HEK293 (cell line): ENCODE results near the gene PHACTR1.

ENCODE experiments used
- CTCF ChIA-PET: fragments of 350-600 bp; formaldehyde crosslinking; extraction: SDS; loops from one replicate; lab custom pipeline; 2021; ENCODE audit warnings: antibody characterized with exemption; lab: Yijun Ruan, JAX
- POLR2A ChIA-PET: fragments of 300-600 bp; formaldehyde crosslinking; extraction: SDS; loops from one replicate; lab custom pipeline; 2020; ENCODE audit warnings: antibody characterized with exemption, inconsistent platforms; lab: Yijun Ruan, JAX
- H3K27ac ChIP-seq: fragments of 200-500 bp; sonication (Bioruptor generic); 2 replicates; pipeline ENCODE4 v1.5.1; 2014; ENCODE audit warnings: low read depth, low read length, control low read depth, inconsistent platforms; ENCODE audit errors: extremely low read depth
- H3K36me3 ChIP-seq, 2 experiments: fragments of 200-500 bp in 1 of 2; sonication (Bioruptor generic) in 1 of 2; 1 replicate in 1 of 2; 2 replicates in 1 of 2; pipeline ENCODE4 v1.5.1; 2014 to 2017; ENCODE audit warnings: inconsistent platforms in 2 of 2, low read length in 2 of 2; ENCODE audit not compliant: control insufficient read depth in 2 of 2, insufficient read depth in 1 of 2
- H3K4me1 ChIP-seq: fragments of 200-500 bp; sonication (Bioruptor generic); 2 replicates; pipeline ENCODE4 v1.5.1; 2014; ENCODE audit warnings: mild to moderate bottlenecking, low read length, inconsistent platforms; ENCODE audit not compliant: control insufficient read depth, insufficient read depth
- H3K4me3 ChIP-seq: 2 replicates; pipeline ENCODE4 v1.5.1; 2011; ENCODE audit warnings: low read depth, mild to moderate bottlenecking, control low read depth, low read length, moderate library complexity
- H3K9me3 ChIP-seq: fragments of 200-500 bp; sonication (Bioruptor generic); 2 replicates; pipeline ENCODE4 v1.5.1; 2014; ENCODE audit warnings: low read depth, low read length, inconsistent platforms; ENCODE audit not compliant: control insufficient read depth, insufficient read depth
- EGR2 ChIP-seq: fragments of 450-650 bp; formaldehyde crosslinking; IDR thresholded peaks from 2 replicates; pipeline ENCODE4 v1.5.1; 2016; ENCODE audit warnings: low read depth, missing biosample characterization, missing genetic modification characterization
- MEIS1 ChIP-seq: sonication (generic); formaldehyde crosslinking; IDR thresholded peaks from 2 replicates; pipeline ENCODE4 v1.8.1; 2022; ENCODE audit warnings: missing genetic modification reagents, mild to moderate bottlenecking, borderline replicate concordance
- SALL2 ChIP-seq: fragments of 450-650 bp; formaldehyde crosslinking; IDR thresholded peaks from 2 replicates; pipeline ENCODE4 v1.5.0; 2017; ENCODE audit warnings: missing biosample characterization, mild to moderate bottlenecking, missing genetic modification characterization, borderline replicate concordance
- ZBTB17 ChIP-seq: fragments of 450-650 bp; formaldehyde crosslinking; IDR thresholded peaks from 2 replicates; pipeline ENCODE4 v1.5.1; 2016; ENCODE audit warnings: missing biosample characterization, missing genetic modification characterization
- ZIC2 ChIP-seq: fragments of 450-650 bp; formaldehyde crosslinking; IDR thresholded peaks from 2 replicates; pipeline ENCODE4 v1.5.1; 2016; ENCODE audit warnings: missing biosample characterization, missing genetic modification characterization
- ZNF155 ChIP-seq: fragments of 450-650 bp; formaldehyde crosslinking; IDR thresholded peaks from 2 replicates; pipeline ENCODE4 v1.5.1; 2016; ENCODE audit warnings: missing biosample characterization, missing genetic modification characterization
- ZNF175 ChIP-seq: fragments of 450-650 bp; formaldehyde crosslinking; IDR thresholded peaks from 2 replicates; pipeline ENCODE4 v1.5.1; 2016; ENCODE audit warnings: missing biosample characterization, missing genetic modification characterization
- ZNF19 ChIP-seq: fragments of 450-650 bp; formaldehyde crosslinking; IDR thresholded peaks from 2 replicates; pipeline ENCODE4; 2016; ENCODE audit warnings: missing biosample characterization, missing genetic modification characterization, low read depth
- ZNF335 ChIP-seq: fragments of 450-650 bp; formaldehyde crosslinking; conservative IDR thresholded peaks from 2 replicates; pipeline ENCODE4 v1.5.1; 2016; ENCODE audit warnings: missing biosample characterization, missing genetic modification characterization
- ZNF354C ChIP-seq: fragments of 450-650 bp; formaldehyde crosslinking; IDR thresholded peaks from 2 replicates; pipeline ENCODE4 v1.5.1; 2016; ENCODE audit warnings: missing biosample characterization, missing genetic modification characterization, low read depth, borderline replicate concordance
- ZNF366 ChIP-seq: fragments of 450-650 bp; formaldehyde crosslinking; conservative IDR thresholded peaks from 2 replicates; pipeline ENCODE4 v1.5.1; 2016; ENCODE audit warnings: missing biosample characterization, missing genetic modification characterization
- ZNF37A ChIP-seq: fragments of 450-650 bp; IDR thresholded peaks from 2 replicates; pipeline ENCODE4 v1.5.1; 2018; ENCODE audit warnings: missing biosample characterization, missing genetic modification characterization
- ZNF423 ChIP-seq: fragments of 450-650 bp; formaldehyde crosslinking; IDR thresholded peaks from 2 replicates; pipeline ENCODE4 v1.5.1; 2016; ENCODE audit warnings: missing biosample characterization, missing genetic modification characterization
- ZNF548 ChIP-seq: fragments of 450-650 bp; formaldehyde crosslinking; IDR thresholded peaks from 2 replicates; pipeline ENCODE4 v1.5.1; 2016; ENCODE audit warnings: missing biosample characterization, missing genetic modification characterization
- ZNF621 ChIP-seq: fragments of 450-650 bp; formaldehyde crosslinking; IDR thresholded peaks from 2 replicates; pipeline ENCODE4 v1.5.1; 2017; ENCODE audit warnings: missing biosample characterization, missing genetic modification characterization
- ZNF658 ChIP-seq: fragments of 450-650 bp; formaldehyde crosslinking; IDR thresholded peaks from 2 replicates; pipeline ENCODE4; 2016; ENCODE audit warnings: missing biosample characterization, missing genetic modification characterization
- ZNF76 ChIP-seq: fragments of 450-650 bp; formaldehyde crosslinking; IDR thresholded peaks from 2 replicates; pipeline ENCODE4; 2016; ENCODE audit warnings: low read depth, missing biosample characterization, missing genetic modification characterization, borderline replicate concordance
- ZSCAN23 ChIP-seq: fragments of 450-650 bp; formaldehyde crosslinking; IDR thresholded peaks from 2 replicates; pipeline ENCODE4 v1.5.1; 2016; ENCODE audit warnings: missing biosample characterization, missing genetic modification characterization
- TF ChIP-seq, protein P1 (sequence below): fragments of 450-650 bp; formaldehyde crosslinking; IDR thresholded peaks from 2 replicates; pipeline ENCODE4 v1.5.1; 2016; ENCODE audit warnings: missing biosample characterization, missing genetic modification characterization
- TF ChIP-seq, protein P2 (sequence below): fragments of 450-650 bp; formaldehyde crosslinking; IDR thresholded peaks from 2 replicates; pipeline ENCODE4 v1.5.1; 2016; ENCODE audit warnings: missing biosample characterization, missing genetic modification characterization

The PHACTR1 gene

DNA sequence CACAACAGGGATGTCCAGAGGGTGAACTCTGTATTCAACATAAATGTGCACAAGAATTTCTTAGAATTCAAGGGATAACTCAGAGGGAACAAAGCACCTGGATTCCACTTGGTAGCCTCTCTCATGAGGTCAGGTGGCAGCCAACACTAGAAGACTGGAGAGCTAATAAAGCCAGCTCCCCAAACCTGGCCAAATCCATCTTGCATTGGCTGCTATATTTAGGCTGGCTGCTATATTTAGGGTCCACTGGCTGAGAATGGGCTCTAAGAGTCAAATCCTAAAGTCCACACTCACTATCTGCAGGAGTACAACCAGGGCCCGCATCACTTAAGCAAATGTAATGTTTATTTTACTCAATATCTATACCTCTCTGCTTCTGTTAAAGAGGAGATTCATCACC, 591.8 kb downstream of the PHACTR1 start (continued):
- no peak for TF ChIP-seq ZNF548
- no peak for TF ChIP-seq EGR2 (tag by site-specific recombination)
- no peak for TF ChIP-seq ZIC2 (tag by site-specific recombination)
- TF ChIP-seq, protein P1, sequence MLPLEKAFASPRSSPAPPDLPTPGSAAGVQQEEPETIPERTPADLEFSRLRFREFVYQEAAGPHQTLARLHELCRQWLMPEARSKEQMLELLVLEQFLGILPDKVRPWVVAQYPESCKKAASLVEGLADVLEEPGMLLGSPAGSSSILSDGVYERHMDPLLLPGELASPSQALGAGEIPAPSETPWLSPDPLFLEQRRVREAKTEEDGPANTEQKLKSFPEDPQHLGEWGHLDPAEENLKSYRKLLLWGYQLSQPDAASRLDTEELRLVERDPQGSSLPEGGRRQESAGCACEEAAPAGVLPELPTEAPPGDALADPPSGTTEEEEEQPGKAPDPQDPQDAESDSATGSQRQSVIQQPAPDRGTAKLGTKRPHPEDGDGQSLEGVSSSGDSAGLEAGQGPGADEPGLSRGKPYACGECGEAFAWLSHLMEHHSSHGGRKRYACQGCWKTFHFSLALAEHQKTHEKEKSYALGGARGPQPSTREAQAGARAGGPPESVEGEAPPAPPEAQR (tag by site-specific recombination), result no peak
- TF ChIP-seq ZNF423, result no peak

DNA sequence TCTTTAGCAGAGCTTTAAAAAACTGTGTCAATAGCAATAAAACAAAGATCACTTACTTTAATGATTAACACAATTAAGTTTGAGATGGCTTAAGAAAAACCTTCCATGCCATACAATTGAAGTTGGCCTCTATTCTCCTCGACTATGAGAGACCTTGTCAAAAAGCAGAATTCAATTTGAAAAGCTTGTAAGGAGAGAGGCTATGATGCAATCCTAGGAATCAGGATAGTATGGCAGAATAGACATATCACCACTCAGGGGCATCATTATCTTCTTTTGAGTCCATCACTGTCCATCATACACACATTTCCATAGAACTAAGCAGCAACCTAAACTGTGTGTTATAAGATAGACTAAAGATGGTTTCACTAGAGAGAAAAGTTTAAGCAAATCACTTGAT, 594.6 kb downstream of the PHACTR1 start:
- Histone ChIP-seq H3K4me3 (no peak overlapping the region), H3K4me1 (no peaks in the 10 kb centered on the region), H3K9me3 (no peaks in the 10 kb centered on the region), H3K27ac (no peak overlapping the region), H3K36me3 (peaks cover 34 to 83% of the 10 kb centered on the region in 2 experiments)
- TF ChIP-seq ZNF76 (tag by site-specific recombination), result no peak
- POLR2A ChIA-PET, result interaction anchor here (0.9 kb wide), 1 partner anchor 17 kb away, joined by 3 read pairs; the partner anchor contains the start of gene TBC1D7
- CTCF ChIA-PET, result interaction anchor here (0.8 kb wide), 2 partner anchors 32 to 419 kb away, joined by 4 to 5 read pairs; no protein-coding TSS in a partner anchor

DNA sequence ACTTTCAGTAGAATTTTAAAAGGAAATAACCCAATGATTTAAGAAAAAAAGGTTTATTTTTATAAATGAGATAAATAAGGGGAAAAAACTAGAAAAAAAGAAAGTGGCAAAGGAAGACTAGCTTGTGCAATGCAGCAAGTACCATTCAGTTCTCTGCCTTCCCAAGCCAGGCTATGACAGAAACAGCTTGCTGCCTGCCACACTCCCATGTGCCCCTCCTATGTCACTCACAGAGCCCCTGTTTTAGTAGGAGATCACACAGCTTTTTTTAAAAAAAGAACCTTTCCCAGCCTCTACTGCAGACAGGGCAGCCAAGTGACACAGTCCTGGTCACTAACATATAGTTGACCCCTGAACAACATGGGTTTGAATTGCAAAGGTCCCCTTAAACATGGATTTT, 598.2 kb downstream of the PHACTR1 start:
- Histone ChIP-seq H3K27ac (no peak overlapping the region), H3K4me3 (no peak overlapping the region), H3K36me3 (peaks cover 42 to 83% of the 10 kb centered on the region in 2 experiments)
- no peak for TF ChIP-seq ZNF19
- no peak for TF ChIP-seq ZNF658
- TF ChIP-seq ZNF366 (tag by site-specific recombination), result no peak
- TF ChIP-seq ZBTB17 (tag by site-specific recombination), result no peak
- TF ChIP-seq ZNF37A, result no peak
- TF ChIP-seq, all 188 proteins: peak for 0
- Histone ChIP-seq H3K9me3 (no peaks in the 10 kb centered on the region), H3K4me1 (no peaks in the 10 kb centered on the region)
- ChIA-PET CTCF (interaction anchor here (0.6 to 1.2 kb wide), 3 partner anchors 8 to 295 kb away, joined by 3 to 5 read pairs (median 3); no protein-coding TSS in a partner anchor), POLR2A (interaction anchor here (0.5 to 1.5 kb wide), 2 partner anchors 13 to 1219 kb away, joined by 4 read pairs; partner anchors contain the start of gene TBC1D7)

DNA sequence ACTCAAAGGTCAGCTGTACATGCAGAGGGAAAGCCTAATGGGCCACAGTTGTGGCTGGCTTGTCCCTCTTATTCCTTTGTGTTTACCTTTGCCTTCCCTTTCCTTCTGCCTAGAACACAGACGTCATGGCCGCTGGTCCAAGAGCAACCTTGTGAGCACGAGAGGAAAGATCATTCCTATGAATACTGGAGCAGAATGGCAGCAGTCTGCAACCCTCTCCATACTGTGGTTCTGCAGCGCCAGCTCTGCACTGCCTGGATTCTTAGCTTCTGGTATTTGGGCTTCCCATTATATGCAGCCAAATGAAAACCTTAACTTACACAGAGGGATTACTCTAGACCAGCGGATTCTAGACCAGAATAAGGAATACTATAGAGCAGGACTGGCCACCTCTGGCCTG, 599.3 kb downstream of the PHACTR1 start:
- TF ChIP-seq ZNF354C, result no peak
- no peak for TF ChIP-seq ZNF621 (tag by site-specific recombination)
- TF ChIP-seq MEIS1 (CRISPR knock-in tag), result no peak
- TF ChIP-seq ZNF155 (tag by site-specific recombination), result no peak
- no peak for TF ChIP-seq ZNF175 (tag by site-specific recombination)
- TF ChIP-seq SALL2 (tag by site-specific recombination), result no peak
- TF ChIP-seq ZNF335 (tag by site-specific recombination), result no peak
- TF ChIP-seq, protein P2, sequence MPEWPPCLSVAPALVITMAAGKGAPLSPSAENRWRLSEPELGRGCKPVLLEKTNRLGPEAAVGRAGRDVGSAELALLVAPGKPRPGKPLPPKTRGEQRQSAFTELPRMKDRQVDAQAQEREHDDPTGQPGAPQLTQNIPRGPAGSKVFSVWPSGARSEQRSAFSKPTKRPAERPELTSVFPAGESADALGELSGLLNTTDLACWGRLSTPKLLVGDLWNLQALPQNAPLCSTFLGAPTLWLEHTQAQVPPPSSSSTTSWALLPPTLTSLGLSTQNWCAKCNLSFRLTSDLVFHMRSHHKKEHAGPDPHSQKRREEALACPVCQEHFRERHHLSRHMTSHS, result no peak
- TF ChIP-seq ZSCAN23 (tag by site-specific recombination), result no peak
- CTCF ChIA-PET, result no interaction called here
- POLR2A ChIA-PET, result no interaction called here

More for the DNA sequence above, 599.3 kb downstream of the PHACTR1 start:
- Histone ChIP-seq H3K27ac (no peak overlapping the region), H3K4me3 (no peak overlapping the region), H3K4me1 (no peaks in the 10 kb centered on the region), H3K36me3 (peaks cover 46 to 89% of the 10 kb centered on the region in 2 experiments), H3K9me3 (no peaks in the 10 kb centered on the region)
